Smooth muscle cell (in vitro differentiated cells): ENCODE data around the gene PAQR5. TPM values are rescaled to one million over a fixed set of nuclear protein-coding genes. Genes with fewer than 3 reads are reported as not detected.

ENCODE experiments used
- DNase-seq: peaks from one replicate; lab custom pipeline; 2025; ENCODE audit not compliant: unreplicated experiment; lab: John Stamatoyannopoulos, UW
- H2AFZ ChIP-seq: fragments of 200-600 bp; sonication (generic); 2 replicates; pipeline ENCODE4 v1.6.0; 2016; ENCODE audit warnings: antibody characterized with exemption, low read depth, mild to moderate bottlenecking
- H3F3A ChIP-seq: fragments of 200-600 bp; sonication (generic); 2 replicates; pipeline ENCODE4 v1.6.0; 2017; ENCODE audit warnings: antibody characterized with exemption, low read depth
- H3K27ac ChIP-seq: fragments of 200-600 bp; sonication (generic); 2 replicates; pipeline ENCODE4 v1.5.1; 2016; ENCODE audit warnings: low read depth, mild to moderate bottlenecking
- H3K27me3 ChIP-seq: fragments of 200-600 bp; sonication (generic); 2 replicates; pipeline ENCODE4 v1.6.1; 2016; ENCODE audit warnings: low read depth, mild to moderate bottlenecking
- H3K36me3 ChIP-seq: fragments of 200-600 bp; sonication (generic); 2 replicates; pipeline ENCODE4 v1.5.1; 2016; ENCODE audit warnings: low read depth
- H3K4me1 ChIP-seq: fragments of 200-600 bp; sonication (generic); 2 replicates; pipeline ENCODE4 v1.5.1; 2016; ENCODE audit warnings: low read depth
- H3K4me2 ChIP-seq: fragments of 200-600 bp; sonication (generic); 2 replicates; pipeline ENCODE4 v1.6.0; 2016; ENCODE audit warnings: mild to moderate bottlenecking
- H3K4me3 ChIP-seq: fragments of 200-600 bp; sonication (generic); 2 replicates; pipeline ENCODE4 v1.5.1; 2016; ENCODE audit warnings: mild to moderate bottlenecking
- H3K79me2 ChIP-seq: fragments of 200-600 bp; sonication (generic); 2 replicates; pipeline ENCODE4 v1.6.0; 2016; ENCODE audit warnings: low read depth, mild to moderate bottlenecking
- H3K9ac ChIP-seq: fragments of 200-600 bp; sonication (generic); 2 replicates; pipeline ENCODE4 v1.6.0; 2016; ENCODE audit warnings: low read depth
- H3K9me3 ChIP-seq: fragments of 200-600 bp; sonication (generic); replicated peaks from 2 replicates; pipeline ENCODE4 v1.5.1; 2016; ENCODE audit warnings: low read depth
- H4K20me1 ChIP-seq: fragments of 200-600 bp; sonication (generic); 2 replicates; pipeline ENCODE4 v1.6.0; 2016; ENCODE audit warnings: low read depth
- WGBS: methylation state at CpG from one replicate; pipeline ENCODE4 v1.1.7; 2016; ENCODE audit warnings: low lambda C conversion rate; 5-methylcytosine and 5-hydroxymethylcytosine counted together
- polyA plus RNA-seq: library from polyadenylated mRNA; unstranded; fragments of >200 nt; fragmentation: Nextera tagmentation; extraction: Ambion mirVana; gene quantifications from 2 replicates; pipeline ENCODE4 v1.2.1, GENCODE V29; 2016
- total RNA-seq: library from RNA; depleted of rRNA; stranded (reverse); fragments of >200 nt; gene quantifications from 2 replicates; pipeline ENCODE4 v1.2.3, GENCODE V29; 2014
- TF ChIP-seq, protein P1 (sequence below): fragments of 200-600 bp; sonication (generic); IDR thresholded peaks from 2 replicates; pipeline ENCODE4 v1.5.1; 2017; ENCODE audit warnings: borderline replicate concordance, mild to moderate bottlenecking, antibody characterized with exemption; ENCODE audit not compliant: insufficient read depth, poor library complexity, severe bottlenecking

Gene PAQR5
- total and polyA plus RNA-seq, 2 experiments from 2014 or later = 1.5 to 1.6 TPM

GRCh38 chr15:69292826-69293420 is 5.8 kb upstream of the PAQR5 start:
- TF ChIP-seq, protein P1, sequence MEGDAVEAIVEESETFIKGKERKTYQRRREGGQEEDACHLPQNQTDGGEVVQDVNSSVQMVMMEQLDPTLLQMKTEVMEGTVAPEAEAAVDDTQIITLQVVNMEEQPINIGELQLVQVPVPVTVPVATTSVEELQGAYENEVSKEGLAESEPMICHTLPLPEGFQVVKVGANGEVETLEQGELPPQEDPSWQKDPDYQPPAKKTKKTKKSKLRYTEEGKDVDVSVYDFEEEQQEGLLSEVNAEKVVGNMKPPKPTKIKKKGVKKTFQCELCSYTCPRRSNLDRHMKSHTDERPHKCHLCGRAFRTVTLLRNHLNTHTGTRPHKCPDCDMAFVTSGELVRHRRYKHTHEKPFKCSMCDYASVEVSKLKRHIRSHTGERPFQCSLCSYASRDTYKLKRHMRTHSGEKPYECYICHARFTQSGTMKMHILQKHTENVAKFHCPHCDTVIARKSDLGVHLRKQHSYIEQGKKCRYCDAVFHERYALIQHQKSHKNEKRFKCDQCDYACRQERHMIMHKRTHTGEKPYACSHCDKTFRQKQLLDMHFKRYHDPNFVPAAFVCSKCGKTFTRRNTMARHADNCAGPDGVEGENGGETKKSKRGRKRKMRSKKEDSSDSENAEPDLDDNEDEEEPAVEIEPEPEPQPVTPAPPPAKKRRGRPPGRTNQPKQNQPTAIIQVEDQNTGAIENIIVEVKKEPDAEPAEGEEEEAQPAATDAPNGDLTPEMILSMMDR = no peak
- DNase-seq = no peak
- Histone ChIP-seq H4K20me1 (no peaks in the 10 kb centered on the region), H3K36me3 (no peaks in the 10 kb centered on the region), H3K79me2 (no peaks in the 10 kb centered on the region), H3K4me1 (no peaks in the 10 kb centered on the region), H3K27me3 (peaks cover 32% of the 10 kb centered on the region), H2AFZ (no peak overlapping the region), H3F3A (no peaks in the 10 kb centered on the region), H3K4me2 (no peak overlapping the region), H3K27ac (no peak overlapping the region), H3K4me3 (no peak overlapping the region), H3K9ac (no peak overlapping the region), H3K9me3 (no peaks in the 10 kb centered on the region)
- WGBS = 95% methylated on average over 10 of the region's 10 CpGs

GRCh38 chr15:69293741-69294615 is 4.7 kb upstream of the PAQR5 start:
- Histone ChIP-seq H4K20me1 (no peaks in the 10 kb centered on the region), H3K4me3 (no peak overlapping the region), H3K9ac (no peak overlapping the region), H3K79me2 (no peaks in the 10 kb centered on the region), H3K4me1 (no peaks in the 10 kb centered on the region), H3K36me3 (no peaks in the 10 kb centered on the region), H3F3A (no peaks in the 10 kb centered on the region), H3K27ac (no peak overlapping the region), H3K4me2 (no peak overlapping the region), H2AFZ (no peak overlapping the region), H3K27me3 (peaks cover 42% of the 10 kb centered on the region), H3K9me3 (no peaks in the 10 kb centered on the region)
- WGBS = 94% methylated on average over 11 of the region's 11 CpGs
- no peak for DNase-seq
- TF ChIP-seq, protein P1 = no peak

- 91% methylated on average over 6 of the region's 6 CpGs for WGBS
- Histone ChIP-seq H3K9ac (no peak overlapping the region), H3K4me1 (peaks cover 5% of the 10 kb centered on the region), H3F3A (no peaks in the 10 kb centered on the region), H2AFZ (no peak overlapping the region), H3K79me2 (no peaks in the 10 kb centered on the region), H3K36me3 (no peaks in the 10 kb centered on the region), H4K20me1 (no peaks in the 10 kb centered on the region), H3K27ac (no peak overlapping the region), H3K9me3 (no peaks in the 10 kb centered on the region), H3K4me3 (no peak overlapping the region), H3K27me3 (peaks cover 61% of the 10 kb centered on the region), H3K4me2 (no peak overlapping the region)
- DNase-seq = no peak
- TF ChIP-seq, protein P1 = no peak
These were observed 2.1 kb upstream of the PAQR5 start for GRCh38 chr15:69296606-69297005.
